ENCODE results near the gene S100A6.

S100A6 gene

DNA sequence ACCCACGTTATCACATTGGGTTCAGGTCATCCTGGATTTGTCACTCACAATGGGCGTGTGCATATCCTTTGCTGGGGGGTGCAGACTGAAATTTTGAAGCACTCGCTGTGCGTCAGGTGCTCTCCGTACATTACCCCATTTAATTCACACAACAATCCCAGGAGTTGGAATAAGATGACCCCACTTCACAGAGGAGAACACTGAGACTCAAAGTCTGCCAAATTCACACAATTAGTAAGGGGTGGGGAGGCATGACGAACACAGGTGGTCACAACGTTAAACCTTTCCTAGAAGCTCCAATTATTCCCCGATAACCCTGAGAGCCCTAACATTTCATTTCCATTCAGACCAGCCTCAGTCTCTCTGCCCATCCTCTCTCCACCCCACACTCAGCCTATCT, 33.7 kb upstream of the S100A6 start:
- no peaks in the 10 kb centered on the region for H3K36me3 ChIP-seq (ENCODE audit: insufficient read depth)
- no peaks in the 10 kb centered on the region for H3K27me3 ChIP-seq (ENCODE audit: insufficient read depth, low read depth)
- no peak overlapping the region for H3K4me3 ChIP-seq (IDR thresholded peaks at IDR 0.05; ENCODE audit: insufficient read depth, low read depth, low read length)
- H2AFZ ChIP-seq (ENCODE audit: low read depth) = peak overlapping the region; percentile 98; the same call in 1 of the 2 replicates
- no peaks in the 10 kb centered on the region for H3K79me2 ChIP-seq (ENCODE audit: insufficient read depth, low read depth)
- no peaks in the 10 kb centered on the region for H4K20me1 ChIP-seq (ENCODE audit: insufficient read depth)
- no peak overlapping the region for H3K9ac ChIP-seq
- H3K4me2 ChIP-seq = no peak overlapping the region
- no peak for TF ChIP-seq CTCF (conservative IDR thresholded peaks at IDR 0.05; ENCODE audit: low read depth, low read length)
- H3K4me1 ChIP-seq (ENCODE audit: low read depth, poor library complexity, severe bottlenecking) = peaks cover 28% of the 10 kb centered on the region
- H3K27ac ChIP-seq = no peak overlapping the region

DNA sequence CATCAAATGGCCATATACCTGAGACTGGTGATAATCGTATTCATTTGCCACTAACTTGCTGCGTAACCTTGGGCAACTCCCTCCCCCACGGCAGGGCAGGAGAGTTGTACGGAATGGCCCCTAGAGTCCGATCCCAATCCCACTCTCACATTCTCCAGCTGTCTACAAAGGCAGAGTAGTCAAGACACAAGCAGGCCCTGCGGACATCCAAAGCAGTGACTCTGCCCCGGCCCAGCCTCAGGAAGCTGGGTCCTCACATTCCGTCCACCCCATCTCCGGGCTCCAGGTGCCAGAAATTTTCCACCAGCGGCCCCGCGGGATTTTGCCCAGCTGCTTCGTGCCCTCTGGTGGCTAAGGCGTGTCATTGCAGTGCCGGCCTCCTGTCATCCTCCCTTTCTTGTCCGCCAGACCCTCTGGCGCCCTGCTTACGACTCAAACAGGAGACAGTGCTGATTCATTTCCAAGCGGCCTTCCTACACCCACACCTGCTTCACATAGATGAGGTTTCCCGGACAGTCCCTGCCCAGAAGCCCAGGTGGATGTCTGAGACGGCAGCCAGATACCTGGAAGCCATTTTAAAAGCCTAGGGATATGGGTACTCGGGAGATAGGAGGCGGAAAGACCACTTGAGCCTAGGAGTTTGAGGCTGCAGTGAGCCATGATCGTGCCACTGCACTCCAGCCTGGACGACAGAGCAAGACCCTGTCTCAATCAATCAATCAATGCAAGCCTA, 32.7 kb upstream of the S100A6 start:
- H3K4me1 ChIP-seq (ENCODE audit: low read depth, poor library complexity, severe bottlenecking) = peaks cover 28% of the 10 kb centered on the region
- H2AFZ ChIP-seq (ENCODE audit: low read depth) = peak overlapping the region; percentile 98
- H3K4me2 ChIP-seq = peak overlapping the region; percentile 59
- H4K20me1 ChIP-seq (ENCODE audit: insufficient read depth) = no peaks in the 10 kb centered on the region
- H3K27me3 ChIP-seq (ENCODE audit: insufficient read depth, low read depth) = no peaks in the 10 kb centered on the region
- TF ChIP-seq CTCF (conservative IDR thresholded peaks at IDR 0.05; ENCODE audit: low read depth, low read length) = peak; percentile 100
- peak overlapping the region; percentile 26; the same call in 1 of the 2 replicates for H3K9ac ChIP-seq
- H3K36me3 ChIP-seq (ENCODE audit: insufficient read depth) = no peaks in the 10 kb centered on the region
- peak overlapping the region; percentile 97 for H3K4me3 ChIP-seq (IDR thresholded peaks at IDR 0.05; ENCODE audit: insufficient read depth, low read depth, low read length)
- no peak overlapping the region for H3K27ac ChIP-seq
- no peaks in the 10 kb centered on the region for H3K79me2 ChIP-seq (ENCODE audit: insufficient read depth, low read depth)

GRCh38 chr1:153567621-153568366, 32.0 kb upstream of the S100A6 start:
- Histone ChIP-seq H3K9ac (no peak overlapping the region), H3K79me2 (ENCODE audit: insufficient read depth, low read depth) (no peaks in the 10 kb centered on the region), H3K4me1 (ENCODE audit: low read depth, poor library complexity, severe bottlenecking) (peaks cover 23% of the 10 kb centered on the region), H3K4me2 (peak overlapping the region; percentile 59), H3K36me3 (ENCODE audit: insufficient read depth) (no peaks in the 10 kb centered on the region), H2AFZ (ENCODE audit: low read depth) (peak overlapping the region; percentile 98), H4K20me1 (ENCODE audit: insufficient read depth) (no peaks in the 10 kb centered on the region), H3K27me3 (ENCODE audit: insufficient read depth, low read depth) (no peaks in the 10 kb centered on the region), H3K27ac (no peak overlapping the region), H3K4me3 (IDR thresholded peaks at IDR 0.05; ENCODE audit: insufficient read depth, low read depth, low read length) (no peak overlapping the region)
- TF ChIP-seq CTCF (conservative IDR thresholded peaks at IDR 0.05; ENCODE audit: low read depth, low read length) = no peak

DNA sequence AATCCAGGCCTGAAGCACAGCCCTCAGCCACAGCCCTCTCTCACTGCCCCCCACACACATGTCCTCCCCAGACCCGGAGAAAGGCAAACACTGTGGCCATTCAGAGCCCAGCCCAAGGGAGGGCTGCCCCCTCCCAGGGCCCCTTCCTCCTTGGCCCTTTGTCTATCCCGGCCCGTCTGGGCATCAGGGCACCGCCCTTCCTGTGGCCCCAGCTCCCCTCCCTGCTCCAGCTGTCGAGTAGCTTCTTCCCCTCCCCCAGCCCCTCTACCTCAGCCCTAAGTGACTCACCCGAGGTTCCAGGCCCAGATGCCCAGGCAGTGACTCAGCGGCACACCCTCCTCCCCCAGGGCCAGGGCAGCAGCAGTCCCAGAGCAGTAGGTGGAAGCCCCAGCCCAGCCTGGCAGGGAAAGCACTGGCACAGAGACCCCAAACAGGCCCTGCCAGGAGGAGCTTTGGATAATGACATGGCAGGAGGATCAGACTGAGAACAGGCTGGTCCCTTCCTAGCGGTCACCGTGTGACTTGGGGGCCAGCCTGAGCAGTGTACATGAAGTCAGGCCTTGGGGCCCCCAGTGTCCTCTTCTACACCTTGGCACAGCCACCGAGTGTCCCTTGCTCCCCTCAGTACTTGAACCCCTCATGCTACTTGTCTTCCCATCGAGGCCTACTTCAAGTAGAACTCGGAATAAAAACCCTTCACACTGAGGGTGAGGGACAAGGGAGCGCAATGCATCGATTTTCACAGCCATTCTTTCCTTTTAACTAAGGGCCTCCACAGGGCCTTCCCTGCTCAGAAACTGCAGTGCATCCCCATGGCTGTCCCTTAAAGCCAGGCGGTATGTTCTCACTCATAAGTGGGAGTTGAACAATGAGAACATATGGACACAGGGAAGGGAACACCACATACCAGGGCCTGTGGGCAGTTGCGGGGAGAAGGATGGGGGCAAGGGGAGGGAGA, 30.9 kb upstream of the S100A6 start:
- H3K79me2 ChIP-seq (ENCODE audit: insufficient read depth, low read depth) = no peaks in the 10 kb centered on the region
- H3K4me3 ChIP-seq (IDR thresholded peaks at IDR 0.05; ENCODE audit: insufficient read depth, low read depth, low read length) = no peak overlapping the region
- no peak for TF ChIP-seq CTCF (conservative IDR thresholded peaks at IDR 0.05; ENCODE audit: low read depth, low read length)
- peak overlapping the region; percentile 24 for H3K4me2 ChIP-seq
- H3K27ac ChIP-seq = no peak overlapping the region
- no peaks in the 10 kb centered on the region for H4K20me1 ChIP-seq (ENCODE audit: insufficient read depth)
- H3K9ac ChIP-seq = no peak overlapping the region
- H3K36me3 ChIP-seq (ENCODE audit: insufficient read depth) = no peaks in the 10 kb centered on the region
- peaks cover 20% of the 10 kb centered on the region for H3K4me1 ChIP-seq (ENCODE audit: low read depth, poor library complexity, severe bottlenecking)
- H3K27me3 ChIP-seq (ENCODE audit: insufficient read depth, low read depth) = no peaks in the 10 kb centered on the region
- H2AFZ ChIP-seq (ENCODE audit: low read depth) = peak overlapping the region; percentile 77

All from KMS-11 (cell line).